Stomach (tissue), 9 donors: ENCODE data around the gene ARHGAP33. TPM values are rescaled to one million over a fixed set of nuclear protein-coding genes. Genes with fewer than 3 reads are reported as not detected.

Experiments
- DNase-seq, 2 donors: peaks; one replicate each; pipeline versions ENCODE4 v3.0.0 to v3.0.0-alpha.2; 2013 to 2019
- H3K27ac ChIP-seq, 5 donors: fragments of 200-600 bp in 4 of 5; sonication (generic) in 4 of 5; one replicate each; pipeline ENCODE4 v1.5.1; 2013 to 2019; ENCODE audit warnings: mild to moderate bottlenecking in 1 of 5, moderate library complexity in 1 of 5
- H3K27me3 ChIP-seq, 3 donors: fragments of 200-600 bp; sonication (generic); one replicate each; pipeline ENCODE4 v1.5.1; 2017 to 2019; ENCODE audit warnings: mixed run types in 1 of 3
- H3K36me3 ChIP-seq, 4 donors: fragments of 200-600 bp; sonication (generic); 1 replicate in 3 of 4; 2 replicates in 1 of 4; pipeline ENCODE4 v1.5.1; 2016 to 2019
- H3K4me1 ChIP-seq, 4 donors: fragments of 200-600 bp; sonication (generic); one replicate each; pipeline ENCODE4 v1.5.1; 2016 to 2019
- H3K4me3 ChIP-seq, 4 donors: fragments of 200-600 bp; sonication (generic) in 3 of 4; one replicate each; pipeline ENCODE4 v1.5.1; 2016 to 2019; ENCODE audit warnings: mild to moderate bottlenecking in 1 of 4
- H3K9me3 ChIP-seq, 4 donors: fragments of 200-600 bp; sonication (generic); one replicate each; pipeline ENCODE4 v1.5.1; 2016 to 2019
- EP300 ChIP-seq: sonication (generic); formaldehyde crosslinking; IDR thresholded peaks from one replicate; pipeline ENCODE4 v1.6.1; 2017; ENCODE audit warnings: antibody characterized with exemption
- POLR2A ChIP-seq, 4 donors: fragments of 450-650 bp; IDR thresholded peaks; one replicate each; pipeline ENCODE4 v1.6.1; 2016; ENCODE audit warnings: antibody characterized with exemption in 4 of 4, control low read depth in 2 of 4, mild to moderate bottlenecking in 1 of 4, moderate library complexity in 1 of 4
- POLR2AphosphoS5 ChIP-seq, 3 donors: sonication (generic); formaldehyde crosslinking; IDR thresholded peaks; one replicate each; pipeline ENCODE4 v1.6.1; 2016; ENCODE audit warnings: antibody characterized with exemption in 3 of 3
- WGBS, 5 donors: extraction: QIAGEN DNeasy Blood & Tissue Kit in 3 of 5; methylation state at CpG; one replicate each; pipeline versions ENCODE4 v1.1.5 to v1.1.7; 2013 to 2018; 5-methylcytosine and 5-hydroxymethylcytosine counted together
- intact Hi-C: fragments of 100-400 bp; cut with DNase I; formaldehyde crosslinking; loops from one replicate; pipeline ENCODE4 v1.15.1; 2023; ENCODE audit warnings: low total_unique reads
- polyA plus RNA-seq, 3 donors: library from polyadenylated mRNA; stranded (reverse); fragments of 200-250 nt; gene quantifications; one replicate each; pipeline ENCODE4 v1.2.3, GENCODE V29; 2013
- total RNA-seq, 5 donors: library from RNA; depleted of rRNA; stranded (reverse); fragments of >200 nt; gene quantifications; one replicate each; pipeline versions ENCODE4 v1.1.0 to v1.2.3, GENCODE V29; 2014 to 2016
- TF ChIP-seq, protein P1 (sequence below), 7 experiments: fragments of 450-650 bp in 4 of 7; fragments of 200-600 bp in 3 of 7; sonication (generic) in 3 of 7; IDR thresholded peaks; one replicate each; pipeline ENCODE4 v1.5.1; 2016 to 2019; ENCODE audit warnings: antibody characterized with exemption in 7 of 7, control low read depth in 2 of 7, mild to moderate bottlenecking in 1 of 7
- donor health status: healthy with polysubstance abuse.
- donor health status: Bipolar disorder and iron deficiency.
- donor health status: healthy.

Gene ARHGAP33
- total and polyA plus RNA-seq, 8 donors: 1.4 to 73.6 (median 12.2) TPM

DNA sequence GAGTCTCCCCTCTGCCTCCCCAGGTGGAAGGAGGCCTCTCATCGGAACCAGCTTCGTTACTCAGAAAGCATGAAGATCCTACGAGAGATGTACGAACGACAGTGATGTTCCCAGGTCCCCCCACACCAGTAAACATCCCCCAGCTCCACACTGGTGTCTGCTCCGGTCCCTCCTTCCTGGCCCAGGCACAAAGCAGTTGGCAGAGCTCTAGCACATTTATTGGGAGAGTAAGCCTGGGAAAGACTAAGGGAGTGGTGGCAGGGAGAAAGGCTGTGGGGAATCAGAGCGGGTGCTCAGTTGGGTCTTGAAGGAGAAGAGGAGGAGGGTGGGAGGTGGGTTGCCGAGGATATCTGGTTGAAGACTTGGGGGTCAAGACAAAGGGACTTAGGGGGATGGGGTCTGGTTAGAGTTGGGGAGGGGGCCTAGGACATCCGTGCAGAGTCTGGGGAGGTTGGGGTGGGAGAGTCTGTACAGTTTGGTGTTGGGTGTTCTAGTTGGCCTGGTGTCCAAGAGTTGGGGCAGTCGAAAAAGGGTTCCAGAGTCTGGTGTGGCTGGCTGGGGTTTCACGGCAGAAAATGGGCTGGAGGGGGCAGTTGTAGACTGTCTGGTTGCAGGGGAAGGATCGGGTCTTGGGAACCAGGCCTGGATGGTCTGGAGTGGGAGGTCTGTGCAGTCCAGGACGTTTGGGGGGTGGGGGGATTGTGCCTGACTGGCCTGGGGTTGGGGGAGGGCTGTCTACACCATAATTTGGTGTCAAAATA is 20.8 kb upstream of the ARHGAP33 start:
- TF ChIP-seq, protein P1, sequence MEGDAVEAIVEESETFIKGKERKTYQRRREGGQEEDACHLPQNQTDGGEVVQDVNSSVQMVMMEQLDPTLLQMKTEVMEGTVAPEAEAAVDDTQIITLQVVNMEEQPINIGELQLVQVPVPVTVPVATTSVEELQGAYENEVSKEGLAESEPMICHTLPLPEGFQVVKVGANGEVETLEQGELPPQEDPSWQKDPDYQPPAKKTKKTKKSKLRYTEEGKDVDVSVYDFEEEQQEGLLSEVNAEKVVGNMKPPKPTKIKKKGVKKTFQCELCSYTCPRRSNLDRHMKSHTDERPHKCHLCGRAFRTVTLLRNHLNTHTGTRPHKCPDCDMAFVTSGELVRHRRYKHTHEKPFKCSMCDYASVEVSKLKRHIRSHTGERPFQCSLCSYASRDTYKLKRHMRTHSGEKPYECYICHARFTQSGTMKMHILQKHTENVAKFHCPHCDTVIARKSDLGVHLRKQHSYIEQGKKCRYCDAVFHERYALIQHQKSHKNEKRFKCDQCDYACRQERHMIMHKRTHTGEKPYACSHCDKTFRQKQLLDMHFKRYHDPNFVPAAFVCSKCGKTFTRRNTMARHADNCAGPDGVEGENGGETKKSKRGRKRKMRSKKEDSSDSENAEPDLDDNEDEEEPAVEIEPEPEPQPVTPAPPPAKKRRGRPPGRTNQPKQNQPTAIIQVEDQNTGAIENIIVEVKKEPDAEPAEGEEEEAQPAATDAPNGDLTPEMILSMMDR (IDR thresholded peaks at IDR 0.05): no peak
- TF ChIP-seq POLR2A (IDR thresholded peaks at IDR 0.05) (no peak), POLR2AphosphoS5 (IDR thresholded peaks at IDR 0.05) (no peak), EP300 (no peak)
- peaks cover 0 to 16% (median 0%) of the 10 kb centered on the region in 3 donors for H3K27me3 ChIP-seq
- WGBS, 5 donors: 74 to 88% (median 80%) methylated on average over 13 of the region's 13 CpGs
- H3K4me1 ChIP-seq: peaks cover 41 to 67% (median 51%) of the 10 kb centered on the region in 4 donors
- DNase-seq: peak in 1 of 2 donors; percentile 32
- H3K27ac ChIP-seq: peak overlapping the region in 4 of 5 donors; percentile 91 to 99 (median 98)
- no peaks in the 10 kb centered on the region for H3K9me3 ChIP-seq
- intact Hi-C loops: no loop called here
- H3K4me3 ChIP-seq: peak overlapping the region in 3 of 4 donors; percentile 74 to 90 (median 88)
- H3K36me3 ChIP-seq: peaks cover 16 to 43% (median 32%) of the 10 kb centered on the region in 4 donors

DNA sequence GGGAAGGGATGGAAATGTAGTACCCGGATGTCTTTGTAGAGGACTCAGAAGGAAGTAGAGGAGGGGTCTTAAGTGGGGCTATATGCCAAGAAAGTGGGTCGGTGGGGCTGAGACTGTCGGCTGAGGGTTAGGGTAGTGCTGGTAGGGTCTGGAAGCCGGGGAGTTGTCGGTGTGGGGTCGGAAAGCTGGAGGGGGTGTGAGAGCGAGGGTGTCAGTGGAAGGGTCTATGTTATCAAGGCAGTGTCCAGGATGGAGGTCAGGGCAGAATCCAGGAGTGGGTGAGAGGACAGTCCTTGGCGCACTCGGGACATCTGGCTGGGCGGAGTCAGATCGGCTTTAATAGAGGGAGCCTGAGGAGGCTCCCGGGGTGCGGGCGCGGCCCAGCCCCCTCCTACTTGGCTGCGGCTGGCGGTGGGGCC is 20.2 kb upstream of the ARHGAP33 start:
- H3K27me3 ChIP-seq: peaks cover 0 to 16% (median 0%) of the 10 kb centered on the region in 3 donors
- no peak for TF ChIP-seq EP300
- no peak for TF ChIP-seq POLR2A (IDR thresholded peaks at IDR 0.05)
- TF ChIP-seq, protein P1 (IDR thresholded peaks at IDR 0.05): no peak
- no peak for TF ChIP-seq POLR2AphosphoS5 (IDR thresholded peaks at IDR 0.05)
- no peak for DNase-seq
- peak overlapping the region; percentile 43 to 99 (median 98) for H3K27ac ChIP-seq
- whole genome bisulfite sequencing, 5 donors: 31 to 44% (median 35%) methylated on average over 11 to 17 of the region's 17 CpGs
- peak overlapping the region; percentile 74 to 90 (median 86) for H3K4me3 ChIP-seq
- intact Hi-C loops: no loop called here
- peaks cover 16 to 46% (median 32%) of the 10 kb centered on the region in 4 donors for H3K36me3 ChIP-seq
- H3K9me3 ChIP-seq: no peaks in the 10 kb centered on the region
- peaks cover 37 to 64% (median 50%) of the 10 kb centered on the region in 4 donors for H3K4me1 ChIP-seq

DNA sequence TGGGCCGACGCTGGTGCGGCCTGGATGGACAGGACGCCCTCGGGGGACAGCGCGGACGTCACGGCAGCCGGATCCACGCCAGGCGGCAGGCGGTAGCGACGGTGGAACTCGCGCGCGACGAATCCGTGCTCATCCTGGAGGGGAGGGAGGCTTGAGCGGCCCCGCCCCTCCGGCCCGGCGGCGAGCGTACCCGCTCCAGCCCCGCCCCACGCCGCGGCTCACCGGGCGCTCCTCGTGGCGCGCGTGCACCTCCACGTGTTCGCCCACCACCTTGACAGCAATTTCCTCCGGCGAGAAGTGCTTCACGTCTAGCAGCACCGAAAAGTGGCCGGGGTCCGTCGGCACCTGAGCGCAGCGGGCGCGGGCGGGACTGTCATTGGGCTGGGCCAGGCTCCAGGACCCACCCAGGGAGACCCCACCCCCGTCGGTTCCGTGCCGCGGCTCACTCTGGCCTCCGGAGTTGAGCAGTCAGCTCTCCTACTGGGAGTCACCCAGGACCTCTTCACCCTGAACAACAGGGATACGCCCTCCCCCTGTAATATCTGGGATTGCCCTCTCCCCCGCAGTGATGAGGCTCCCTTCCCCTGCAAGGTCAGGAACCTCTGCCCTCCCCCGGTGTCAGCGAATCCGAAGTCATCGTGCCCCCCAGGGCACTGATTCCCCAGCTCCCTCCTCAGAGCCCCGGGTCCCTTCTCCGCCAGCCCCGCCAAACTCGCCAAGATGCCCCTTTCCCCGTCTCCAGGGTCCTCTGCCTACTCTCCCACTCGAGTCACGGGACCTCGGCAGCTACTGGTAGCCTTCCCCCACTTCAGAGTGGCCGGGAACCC is 19.6 kb upstream of the ARHGAP33 start:
- Histone ChIP-seq H3K27ac (peak overlapping the region; percentile 72 to 99 (median 98)), H3K4me1 (peaks cover 37 to 60% (median 49%) of the 10 kb centered on the region in 4 donors), H3K36me3 (peaks cover 16 to 46% (median 34%) of the 10 kb centered on the region in 4 donors), H3K4me3 (peak overlapping the region; percentile 74 to 90 (median 86)), H3K27me3 (peaks cover 0 to 16% (median 0%) of the 10 kb centered on the region in 3 donors), H3K9me3 (no peaks in the 10 kb centered on the region)
- TF ChIP-seq, protein P1 (IDR thresholded peaks at IDR 0.05): no peak
- peak; percentile 45 to 67 (median 65) for TF ChIP-seq POLR2AphosphoS5 (IDR thresholded peaks at IDR 0.05)
- peak in 1 of 4 donors; percentile 19 for TF ChIP-seq POLR2A (IDR thresholded peaks at IDR 0.05)
- TF ChIP-seq EP300: peak; percentile 5
- WGBS, 5 donors: 12 to 23% (median 17%) methylated on average over 28 to 74 of the region's 74 CpGs
- DNase-seq: peak; percentile 60 to 91
- intact Hi-C loops: no loop called here
